ENCODE measurements around the gene LNP1.
"Not testable (repeated sequence)": the region's sequence is repeated elsewhere in the genome, so short reads cannot be mapped to it uniquely, and the experiment has no call there.

The LNP1 gene

DNA sequence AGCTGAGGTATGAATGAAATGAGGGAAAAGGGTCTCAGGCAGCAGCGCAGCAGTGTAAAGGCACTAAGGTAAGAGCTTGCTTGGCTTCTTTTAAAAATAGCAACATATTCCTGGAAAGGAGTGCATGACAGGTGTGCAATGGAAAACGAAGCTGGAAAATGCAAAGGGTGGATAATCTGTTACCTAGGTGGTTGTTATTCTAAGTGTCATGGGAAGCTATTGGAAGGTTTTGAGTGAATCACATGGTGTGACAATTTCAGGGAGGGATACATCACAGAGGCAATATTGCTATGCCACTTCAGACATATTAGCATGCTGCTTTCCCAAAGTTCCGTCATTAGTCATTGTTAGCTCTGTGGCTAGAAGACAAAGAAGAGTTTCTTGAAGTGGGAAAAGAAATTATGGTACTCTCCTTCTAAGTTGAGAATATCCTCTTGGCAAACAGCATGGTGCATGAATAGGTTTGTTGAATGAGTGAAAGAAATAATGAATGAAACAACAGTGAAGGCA lies 62.4 kb downstream of the LNP1 start:
- peak in 10 of 42 donors; percentile 7 to 50 (median 23) for DNase-seq
- intact Hi-C loops (cut with DNase I) = loop anchor here (5.0 kb wide), 1 partner anchor 129 kb away; no protein-coding TSS in a partner anchor

DNA sequence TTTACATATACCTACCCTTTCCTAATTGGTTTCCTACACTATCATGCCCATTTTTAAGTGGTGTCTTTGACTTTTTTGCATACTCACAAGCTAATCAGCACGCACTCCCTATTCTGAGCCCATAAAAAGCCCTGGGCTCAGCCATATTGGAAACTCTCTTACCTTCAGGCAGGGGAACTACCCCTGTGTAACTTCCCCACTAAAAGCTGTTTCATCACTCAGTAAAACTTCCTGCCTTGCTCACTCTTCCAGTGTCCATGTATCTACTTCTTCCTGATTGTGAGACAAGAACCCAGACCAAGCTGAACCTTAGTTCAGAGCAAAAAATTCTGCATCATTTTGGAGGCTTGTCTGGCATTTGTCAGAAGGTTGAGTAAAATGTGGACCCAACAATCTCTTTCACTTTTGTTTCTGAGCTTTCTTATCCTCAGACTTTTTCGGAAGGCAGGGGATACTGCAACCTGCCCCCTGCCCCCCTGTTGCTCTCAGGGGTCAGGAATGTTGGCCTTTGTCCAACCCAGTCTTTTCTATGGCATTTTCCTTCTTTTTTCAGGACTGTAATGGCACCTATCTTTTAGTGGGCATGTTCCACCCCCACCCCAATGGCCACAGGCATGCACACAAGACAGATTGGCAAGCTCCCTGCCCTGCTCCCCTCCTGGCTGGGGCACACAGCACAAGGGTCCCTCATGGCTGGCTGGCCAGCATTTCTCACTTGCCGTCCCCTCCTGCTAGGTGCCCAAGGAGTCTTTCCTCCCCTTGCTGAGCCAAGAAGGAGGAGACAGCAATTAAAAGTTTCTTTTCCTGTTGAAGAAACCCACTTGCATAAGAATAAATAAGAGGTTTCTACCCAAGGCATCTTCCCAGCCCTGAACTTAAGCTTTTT lies 64.8 kb downstream of the LNP1 start:
- intact Hi-C loops (cut with DNase I) = no loop called here
- DNase-seq = no peak

DNA sequence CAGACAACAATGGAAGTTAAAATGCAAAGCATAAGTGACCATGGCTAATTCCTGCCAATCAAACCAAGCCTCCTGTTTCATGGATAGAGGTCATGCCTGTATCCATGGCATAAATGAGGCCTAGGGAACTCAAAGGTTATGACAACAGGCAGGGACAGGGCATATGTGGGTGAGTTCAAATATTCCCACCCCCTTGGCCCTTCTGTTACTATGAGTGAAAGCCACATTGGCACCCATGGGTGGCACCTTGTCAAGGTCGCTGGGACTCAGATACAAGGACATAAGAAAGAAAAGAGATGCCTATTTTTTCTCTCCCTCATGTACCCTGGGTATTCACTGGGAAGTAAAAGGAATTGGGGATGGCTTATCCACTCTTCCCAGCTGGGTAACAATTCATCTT lies 65.8 kb downstream of the LNP1 start:
- intact Hi-C loops (cut with DNase I) = no loop called here
- DNase-seq = no peak

DNA sequence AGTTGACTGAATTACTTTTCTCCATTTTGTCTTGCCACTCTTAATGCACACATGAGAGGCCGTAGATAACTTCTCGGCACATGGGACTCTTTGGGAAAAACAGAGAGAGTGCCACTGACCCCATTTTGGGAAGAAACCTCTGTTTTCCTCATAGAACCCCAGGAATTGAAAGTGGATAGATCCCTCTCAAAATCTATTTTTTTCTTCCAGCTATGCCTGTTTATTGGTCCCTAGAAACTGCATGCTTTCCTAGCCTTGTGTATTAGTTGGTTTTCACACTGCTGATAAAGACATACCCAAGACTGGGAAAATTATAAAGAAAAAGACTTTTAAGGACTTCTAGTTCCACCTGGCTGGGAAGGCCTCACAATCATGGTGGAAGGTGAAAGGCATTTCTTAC lies 67.3 kb downstream of the LNP1 start:
- no peak for DNase-seq
- intact Hi-C loops (cut with DNase I) = no loop called here

DNA sequence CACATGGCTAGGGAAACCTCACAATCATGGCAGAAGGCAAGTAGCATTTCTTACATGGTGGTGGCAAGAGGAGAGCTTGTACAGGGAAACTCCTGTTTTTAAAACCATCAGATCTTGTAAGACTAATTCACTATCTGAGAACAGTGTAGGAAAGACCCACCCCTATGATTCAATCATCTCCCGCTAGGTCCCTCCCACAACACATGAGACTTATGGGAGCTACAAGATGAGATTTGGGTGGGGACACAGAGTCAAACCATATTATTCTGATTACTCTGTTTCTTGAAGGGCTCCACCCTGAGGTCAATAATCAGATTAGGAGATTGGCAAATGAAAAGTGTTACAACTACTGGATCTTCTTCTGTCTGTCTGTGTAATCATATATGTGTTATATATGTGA lies 69.6 kb downstream of the LNP1 start:
- no peak for DNase-seq
- intact Hi-C loops (cut with DNase I) = no loop called here

DNA sequence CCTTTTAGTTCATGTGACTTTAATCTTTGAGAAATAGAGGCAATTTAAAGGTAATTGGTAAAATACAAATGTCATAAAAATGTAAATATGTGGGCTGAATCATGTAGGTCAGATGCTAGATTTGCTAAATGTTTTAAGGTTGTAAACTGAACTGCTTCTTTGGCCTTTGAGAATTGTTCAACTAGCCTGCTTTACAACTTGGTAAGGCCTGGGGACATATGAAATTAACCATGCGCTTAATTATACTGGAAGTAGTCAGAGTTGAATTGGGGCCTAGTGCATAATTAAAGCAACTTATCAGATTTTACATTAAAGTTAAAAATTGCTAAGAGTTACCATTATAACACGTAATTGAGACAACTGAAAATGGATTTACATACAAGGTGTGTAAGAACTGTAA lies 70.1 kb downstream of the LNP1 start:
- no peak for DNase-seq
- intact Hi-C loops (cut with DNase I) = no loop called here

DNA sequence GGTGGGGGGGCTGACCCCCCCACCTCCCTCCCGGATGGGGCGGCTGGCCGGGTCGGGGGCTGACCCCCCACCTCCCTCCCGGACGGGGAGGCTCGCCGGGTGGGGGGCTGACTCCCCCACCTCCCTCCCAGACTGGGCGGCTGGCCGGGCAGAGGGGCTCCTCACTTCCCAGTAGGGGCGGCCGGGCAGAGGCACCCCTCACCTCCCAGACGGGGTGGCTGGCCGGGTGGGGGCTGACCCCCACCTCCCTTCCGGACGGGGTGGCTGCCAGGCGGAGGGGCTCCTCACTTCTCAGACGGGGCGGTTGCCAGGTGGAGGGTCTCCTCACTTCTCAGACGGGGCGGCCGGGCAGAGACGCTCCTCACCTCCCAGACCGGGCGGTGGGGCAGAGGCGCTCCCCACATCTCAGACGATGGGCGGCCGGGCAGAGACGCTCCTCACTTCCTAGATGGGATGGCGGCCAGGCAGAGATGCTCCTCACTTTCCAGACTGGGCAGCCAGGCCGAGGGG lies 76.6 kb downstream of the LNP1 start:
- DNase-seq; intact Hi-C loops (cut with DNase I): not testable (repeated sequence)

DNA sequence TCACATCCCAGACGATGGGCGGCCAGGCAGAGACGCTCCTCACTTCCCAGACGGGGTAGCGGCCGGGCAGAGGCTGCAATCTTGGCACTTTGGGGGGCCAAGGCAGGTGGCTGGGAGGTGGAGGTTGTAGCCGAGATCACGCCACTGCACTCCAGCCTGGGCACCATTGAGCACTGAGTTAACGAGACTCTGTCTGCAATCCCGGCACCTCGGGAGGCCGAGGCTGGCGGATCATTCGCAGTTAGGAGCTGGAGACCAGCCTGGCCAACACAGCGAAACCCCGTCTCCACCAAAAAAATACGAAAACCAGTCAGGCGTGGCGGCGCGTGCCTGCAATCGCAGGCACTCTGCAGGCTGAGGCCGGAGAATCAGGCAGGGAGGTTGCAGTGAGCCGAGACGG lies 77.2 kb downstream of the LNP1 start:
- DNase-seq; intact Hi-C loops (cut with DNase I): not testable (repeated sequence)

DNA sequence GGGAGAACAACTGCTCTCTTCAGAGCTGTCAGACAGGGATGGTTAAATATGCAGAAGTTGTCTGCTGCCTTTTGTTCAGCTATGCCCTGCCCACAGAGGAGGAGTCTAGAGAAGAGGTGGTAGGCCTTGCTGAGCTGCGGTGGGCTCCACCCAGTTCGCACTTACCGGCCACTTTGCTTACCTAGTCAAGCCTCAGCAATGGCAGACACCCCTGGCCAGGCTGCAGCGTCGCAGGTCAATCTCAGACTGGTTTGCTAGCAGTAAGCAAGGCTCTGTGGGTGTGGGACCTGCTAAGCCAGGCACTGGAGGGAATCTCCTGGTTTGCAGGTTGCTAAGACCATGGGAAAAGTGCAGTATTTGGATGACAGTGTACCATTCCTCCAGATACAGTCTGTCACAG lies 78.7 kb downstream of the LNP1 start:
- intact Hi-C loops (cut with DNase I) = no loop called here

DNA sequence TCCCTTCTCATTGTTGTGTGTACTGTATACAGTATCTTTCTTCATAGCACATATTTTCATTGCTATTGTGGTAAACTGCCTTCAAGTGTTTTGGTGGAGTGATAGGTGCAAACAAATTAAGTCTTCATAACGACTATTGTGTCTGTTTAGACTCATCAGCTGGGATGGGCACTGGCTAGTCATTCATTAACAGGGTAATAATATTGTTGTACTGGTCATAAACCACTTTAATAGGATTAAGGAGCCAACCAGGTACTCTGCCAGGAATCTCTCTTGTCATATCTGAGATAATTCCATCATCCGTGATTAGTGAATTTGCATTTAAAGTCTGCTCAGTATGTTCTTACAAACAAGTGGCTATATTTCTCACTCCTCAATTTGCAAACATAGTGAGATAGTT lies 80.8 kb downstream of the LNP1 start:
- intact Hi-C loops (cut with DNase I) = no loop called here
- no peak for DNase-seq

More for the DNA sequence above, 78.7 kb downstream of the LNP1 start:
- no peak for DNase-seq

DNA sequence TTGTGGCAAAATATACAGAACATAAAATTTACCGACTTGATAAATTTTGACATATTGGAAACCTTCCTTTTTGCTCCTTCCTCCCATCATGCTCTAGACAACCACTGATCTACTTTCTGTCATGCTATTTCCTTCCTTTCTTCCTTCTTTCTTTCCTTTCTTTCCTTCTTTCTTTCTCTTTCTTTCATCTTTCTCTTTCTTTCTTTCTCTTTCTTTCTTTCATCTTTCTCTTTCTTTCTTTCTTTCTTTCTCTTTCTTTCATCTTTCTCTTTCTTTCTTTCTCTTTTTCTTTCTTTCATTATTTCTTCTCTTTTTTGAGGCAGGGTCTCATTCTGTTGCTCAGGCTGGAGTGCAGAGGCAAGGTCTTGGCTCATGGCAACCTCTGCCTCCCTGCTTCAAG lies 82.2 kb downstream of the LNP1 start:
- intact Hi-C loops (cut with DNase I) = no loop called here
- no peak for DNase-seq

DNA sequence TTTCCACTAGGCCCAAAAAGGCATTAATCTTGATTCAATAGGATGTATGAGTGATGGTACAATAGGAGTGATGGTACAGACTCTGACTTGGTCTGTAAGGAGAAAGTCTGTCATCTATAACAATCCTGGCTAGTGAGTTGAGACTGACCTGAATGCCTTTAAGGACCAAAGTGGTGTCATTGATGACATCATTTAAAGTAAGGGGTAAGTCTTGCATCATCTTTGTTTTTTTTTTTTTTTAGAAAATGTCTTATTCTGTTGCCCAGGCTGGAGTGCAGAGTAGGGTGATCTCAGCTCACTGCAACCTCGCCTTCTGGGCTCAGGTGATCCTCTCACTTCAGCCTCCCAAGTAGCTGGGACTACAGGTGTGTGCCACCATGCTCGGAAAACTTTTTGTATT lies 85.5 kb downstream of the LNP1 start:
- DNase-seq = no peak
- intact Hi-C loops (cut with DNase I) = no loop called here

DNA sequence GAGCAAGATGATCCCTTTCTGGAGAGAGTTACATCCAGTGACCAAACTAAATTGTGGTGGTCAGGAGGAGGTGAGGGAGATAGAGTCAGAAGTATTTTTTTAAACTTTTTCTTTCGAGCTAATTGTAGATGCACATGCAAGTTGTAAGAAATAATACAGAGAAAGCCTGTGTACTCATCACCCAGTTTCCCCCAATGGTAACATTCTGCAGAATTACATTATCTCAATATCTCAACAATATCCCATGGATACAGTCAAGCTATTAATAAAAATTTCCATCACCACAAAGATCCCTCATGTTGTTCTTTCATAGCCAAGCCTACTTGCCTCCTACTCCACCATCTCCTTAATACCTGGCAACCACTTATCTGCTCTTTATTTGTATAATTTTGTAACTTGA lies 87.8 kb downstream of the LNP1 start:
- intact Hi-C loops (cut with DNase I) = no loop called here
- DNase-seq = no peak

DNA sequence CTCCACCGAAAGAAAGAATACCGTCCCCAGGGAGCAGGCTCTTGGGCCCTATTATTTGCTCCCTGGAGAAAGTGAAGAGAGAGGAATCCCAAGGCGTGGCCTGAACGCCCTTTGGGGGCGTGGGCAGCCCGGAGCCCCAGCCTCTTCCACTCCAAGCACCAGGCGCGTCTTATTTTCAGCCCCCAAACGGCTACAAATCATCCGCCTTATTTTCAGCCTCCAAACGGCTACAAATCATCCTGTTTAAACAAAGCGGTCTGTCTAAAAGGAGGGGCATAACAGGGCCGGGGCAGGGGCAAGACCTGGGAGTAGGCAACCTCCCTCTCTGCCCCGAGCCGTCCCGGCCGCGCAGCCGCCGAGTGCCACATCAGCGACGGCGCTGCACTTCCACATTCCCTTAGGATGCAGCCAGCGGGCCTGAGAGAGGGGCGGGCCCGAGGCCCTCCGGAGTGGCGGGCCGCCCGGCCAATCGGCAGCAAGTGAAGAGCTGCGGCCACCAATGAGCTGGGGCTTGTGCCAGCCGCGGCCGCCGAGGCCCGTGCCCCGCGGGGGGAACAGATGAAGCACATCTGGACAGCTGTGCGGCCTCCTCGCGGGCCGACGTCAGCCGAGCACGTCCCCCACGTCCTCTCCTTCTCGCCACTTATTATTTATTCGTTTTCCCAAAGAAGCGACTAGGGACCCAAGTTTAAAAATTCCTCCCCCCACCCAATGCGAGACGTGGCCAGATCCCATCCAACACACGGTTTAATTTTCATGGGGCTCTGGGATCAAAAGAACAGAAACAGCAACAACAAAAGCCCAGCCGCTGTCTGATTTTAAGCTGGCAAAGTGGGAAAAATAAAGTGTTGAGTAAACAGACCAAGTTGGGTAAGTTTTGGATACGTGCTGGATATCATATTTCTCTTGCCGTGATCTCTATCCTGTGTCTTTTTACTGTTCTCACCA lies 91.0 kb downstream of the LNP1 start, which contains the start of gene TMEM45A:
Gene TMEM45A (plus strand): TSS at position 561 of the 948 bp plus-strand sequence. CDS start 62,593 bp downstream, outside the sequence.
- intact Hi-C loops (cut with DNase I) = no loop called here
- peak; percentile 89 to 98 (median 97) for DNase-seq

DNA sequence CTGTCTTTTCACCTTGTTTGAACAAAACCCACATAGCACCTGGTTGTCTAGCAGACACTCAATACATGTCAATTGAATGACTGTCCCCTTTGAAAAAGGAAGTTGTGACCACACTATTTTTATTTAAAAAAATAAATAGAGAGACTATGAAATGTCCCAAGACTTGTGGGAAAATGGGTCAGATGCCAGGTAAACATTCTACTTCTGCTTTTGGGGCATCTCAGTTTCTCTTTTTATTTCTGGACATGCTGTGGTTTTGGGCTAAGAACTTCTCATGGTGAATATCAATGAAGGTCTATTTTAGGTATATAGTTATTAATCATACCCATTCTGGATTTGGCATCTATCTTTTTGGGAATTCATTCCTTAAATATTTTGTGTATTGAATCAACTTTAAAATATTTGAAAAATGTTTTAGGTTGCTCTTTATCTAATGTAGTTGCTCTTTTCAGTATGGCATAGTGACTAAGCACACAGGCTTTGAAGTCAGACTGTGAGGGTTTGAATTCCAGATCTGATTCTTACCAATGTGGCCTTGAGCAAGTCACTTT lies 95.4 kb downstream of the LNP1 start:
- intact Hi-C loops (cut with DNase I) = no loop called here
- DNase-seq = no peak

DNA sequence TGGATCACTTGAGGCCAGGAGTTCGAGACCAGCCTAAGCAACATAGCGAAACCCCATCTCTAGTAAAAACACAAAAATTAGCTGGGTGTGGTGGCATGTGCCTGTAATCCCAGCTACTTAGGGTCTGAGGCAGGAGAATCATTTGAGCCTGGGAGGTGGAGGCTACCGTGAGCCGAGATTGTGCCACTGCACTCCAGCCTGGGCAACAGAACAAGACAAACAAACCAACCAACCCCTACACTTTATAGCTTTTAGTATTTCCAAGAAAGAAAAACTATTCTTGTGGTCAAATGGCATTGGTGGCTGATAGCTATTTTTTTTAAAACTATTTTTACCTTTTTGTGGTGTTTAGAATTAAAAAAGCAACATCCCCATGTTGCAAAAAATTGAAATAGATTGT lies 98.3 kb downstream of the LNP1 start:
- intact Hi-C loops (cut with DNase I) = no loop called here
- no peak for DNase-seq

DNA sequence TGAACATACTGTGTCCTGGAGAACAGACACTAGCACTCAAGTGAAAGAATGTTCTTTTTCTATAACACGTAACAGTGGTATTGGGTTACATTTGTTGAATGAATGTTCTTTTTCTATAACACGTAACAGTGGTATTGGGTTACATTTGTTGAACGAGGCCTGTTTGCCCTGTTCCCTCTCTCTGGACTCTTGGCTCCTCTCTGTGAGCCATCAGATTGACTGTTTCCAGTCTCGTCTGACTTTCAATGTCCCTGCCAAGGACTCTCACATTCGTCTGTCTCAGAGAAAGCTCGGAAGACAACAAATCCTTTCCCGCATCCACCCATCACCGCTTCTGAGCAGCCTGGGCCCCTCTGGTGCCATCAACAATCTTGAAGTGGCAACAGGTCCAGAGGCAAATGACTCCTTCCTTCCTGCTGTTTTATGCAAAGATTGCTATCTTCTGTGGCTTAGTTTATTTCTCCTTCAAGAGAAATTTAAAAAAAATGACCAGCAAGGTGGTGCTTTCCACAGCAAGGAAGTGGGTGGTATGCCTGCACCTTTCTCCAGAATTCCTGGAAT lies 99.1 kb downstream of the LNP1 start:
- intact Hi-C loops (cut with DNase I) = no loop called here
- DNase-seq = no peak

DNA sequence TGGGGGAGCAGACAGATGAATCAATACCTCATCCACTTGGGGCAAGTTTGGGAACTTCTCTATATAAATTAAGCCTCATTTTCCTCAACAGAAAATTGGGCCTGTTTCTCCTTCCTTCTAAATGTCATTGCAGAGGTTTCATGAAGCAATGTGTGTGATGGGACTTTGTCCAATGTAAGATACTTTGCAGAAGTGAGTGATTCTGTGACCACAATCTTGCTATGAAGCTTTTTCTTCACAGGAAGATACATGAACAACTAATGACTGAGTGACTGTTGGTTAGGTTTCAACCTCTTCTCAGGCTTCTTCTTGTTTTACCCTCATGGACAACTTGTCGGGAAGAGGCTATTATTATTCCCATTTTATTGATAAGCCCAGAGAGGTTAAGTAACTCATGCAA lies 102.1 kb downstream of the LNP1 start:
- no peak for DNase-seq
- intact Hi-C loops (cut with DNase I) = no loop called here

Measured in head of caudate nucleus (tissue), 42 donors.